Liver (tissue), 3 donors: ENCODE results near the gene PDLIM4.

Source experiments
- FOXA2 ChIP-seq: IDR thresholded peaks from 2 replicates; pipeline ENCODE4 v1.6.1; 2016; ENCODE audit warnings: antibody characterized with exemption
- GABPA ChIP-seq, 2 donors: IDR thresholded peaks in 1 of 2; conservative IDR thresholded peaks in 1 of 2; 2 replicates each; pipeline ENCODE4 v1.6.1; 2016; ENCODE audit warnings: antibody characterized with exemption in 2 of 2, mild to moderate bottlenecking in 1 of 2, moderate library complexity in 1 of 2
- HNF4A ChIP-seq, 2 donors: conservative IDR thresholded peaks; 2 replicates each; pipeline ENCODE4 v1.6.1; 2016; ENCODE audit warnings: antibody characterized with exemption in 2 of 2, mild to moderate bottlenecking in 2 of 2
- JUND ChIP-seq, 2 donors: IDR thresholded peaks; 2 replicates each; pipeline ENCODE4 v1.6.1; 2016; ENCODE audit warnings: antibody characterized with exemption in 2 of 2
- NR2F2 ChIP-seq: IDR thresholded peaks from 2 replicates; pipeline ENCODE4 v1.6.1; 2016; ENCODE audit warnings: antibody characterized with exemption
- RAD21 ChIP-seq, 2 donors: IDR thresholded peaks; 2 replicates each; pipeline ENCODE4 v1.6.1; 2016; ENCODE audit warnings: antibody characterized with exemption in 2 of 2, mild to moderate bottlenecking in 2 of 2
- SP1 ChIP-seq: IDR thresholded peaks from 2 replicates; pipeline ENCODE4 v1.6.1; 2018; ENCODE audit warnings: antibody characterized with exemption, mild to moderate bottlenecking
- TAF1 ChIP-seq: conservative IDR thresholded peaks from 2 replicates; pipeline ENCODE4 v1.6.1; 2016; ENCODE audit warnings: antibody characterized with exemption, mild to moderate bottlenecking
- TF ChIP-seq, protein P1 (sequence below): IDR thresholded peaks from 2 replicates; pipeline ENCODE4 v1.6.1; 2016; ENCODE audit warnings: antibody characterized with exemption
- TF ChIP-seq, protein P2 (sequence below): fragments of 150-350 bp; IDR thresholded peaks from 2 replicates; pipeline ENCODE4 v1.5.1; 2017; ENCODE audit warnings: improper control_type of control experiment, low read depth, low read length; ENCODE audit not compliant: missing input control
- TF ChIP-seq, protein P3 (sequence below): IDR thresholded peaks from 2 replicates; pipeline ENCODE4 v1.6.1; 2016; ENCODE audit warnings: antibody characterized with exemption, mild to moderate bottlenecking
- TF ChIP-seq, protein P4 (sequence below): IDR thresholded peaks from 2 replicates; pipeline ENCODE4 v1.6.1; 2016; ENCODE audit warnings: antibody characterized with exemption
- TF ChIP-seq, protein P5 (sequence below): IDR thresholded peaks from 2 replicates; pipeline ENCODE4 v1.6.1; 2016; ENCODE audit warnings: antibody characterized with exemption
- donor health status: healthy.
- donor health status: healthy.

DNA sequence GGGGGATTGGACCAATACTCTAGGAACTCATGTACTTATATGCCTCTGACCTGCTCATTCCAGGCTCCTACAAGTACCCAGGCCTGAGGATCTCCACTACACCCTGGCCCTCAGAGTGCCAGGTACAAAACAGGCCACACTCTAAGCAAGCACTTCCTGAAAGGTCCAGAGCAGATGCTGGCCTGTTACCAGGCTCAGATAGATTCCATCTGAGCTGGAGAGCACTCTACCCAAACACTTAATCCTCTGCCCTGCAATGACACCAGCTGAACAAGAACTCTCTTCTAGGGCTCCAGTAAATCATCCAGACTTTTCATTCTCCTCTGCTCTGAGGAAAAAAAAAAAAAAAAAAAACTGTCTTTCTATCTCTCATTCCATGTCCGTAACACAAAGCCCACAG lies 32.8 kb upstream of the PDLIM4 start:
- TF ChIP-seq, protein P1, sequence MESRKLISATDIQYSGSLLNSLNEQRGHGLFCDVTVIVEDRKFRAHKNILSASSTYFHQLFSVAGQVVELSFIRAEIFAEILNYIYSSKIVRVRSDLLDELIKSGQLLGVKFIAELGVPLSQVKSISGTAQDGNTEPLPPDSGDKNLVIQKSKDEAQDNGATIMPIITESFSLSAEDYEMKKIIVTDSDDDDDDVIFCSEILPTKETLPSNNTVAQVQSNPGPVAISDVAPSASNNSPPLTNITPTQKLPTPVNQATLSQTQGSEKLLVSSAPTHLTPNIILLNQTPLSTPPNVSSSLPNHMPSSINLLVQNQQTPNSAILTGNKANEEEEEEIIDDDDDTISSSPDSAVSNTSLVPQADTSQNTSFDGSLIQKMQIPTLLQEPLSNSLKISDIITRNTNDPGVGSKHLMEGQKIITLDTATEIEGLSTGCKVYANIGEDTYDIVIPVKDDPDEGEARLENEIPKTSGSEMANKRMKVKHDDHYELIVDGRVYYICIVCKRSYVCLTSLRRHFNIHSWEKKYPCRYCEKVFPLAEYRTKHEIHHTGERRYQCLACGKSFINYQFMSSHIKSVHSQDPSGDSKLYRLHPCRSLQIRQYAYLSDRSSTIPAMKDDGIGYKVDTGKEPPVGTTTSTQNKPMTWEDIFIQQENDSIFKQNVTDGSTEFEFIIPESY: no peak
- TF ChIP-seq, protein P2, sequence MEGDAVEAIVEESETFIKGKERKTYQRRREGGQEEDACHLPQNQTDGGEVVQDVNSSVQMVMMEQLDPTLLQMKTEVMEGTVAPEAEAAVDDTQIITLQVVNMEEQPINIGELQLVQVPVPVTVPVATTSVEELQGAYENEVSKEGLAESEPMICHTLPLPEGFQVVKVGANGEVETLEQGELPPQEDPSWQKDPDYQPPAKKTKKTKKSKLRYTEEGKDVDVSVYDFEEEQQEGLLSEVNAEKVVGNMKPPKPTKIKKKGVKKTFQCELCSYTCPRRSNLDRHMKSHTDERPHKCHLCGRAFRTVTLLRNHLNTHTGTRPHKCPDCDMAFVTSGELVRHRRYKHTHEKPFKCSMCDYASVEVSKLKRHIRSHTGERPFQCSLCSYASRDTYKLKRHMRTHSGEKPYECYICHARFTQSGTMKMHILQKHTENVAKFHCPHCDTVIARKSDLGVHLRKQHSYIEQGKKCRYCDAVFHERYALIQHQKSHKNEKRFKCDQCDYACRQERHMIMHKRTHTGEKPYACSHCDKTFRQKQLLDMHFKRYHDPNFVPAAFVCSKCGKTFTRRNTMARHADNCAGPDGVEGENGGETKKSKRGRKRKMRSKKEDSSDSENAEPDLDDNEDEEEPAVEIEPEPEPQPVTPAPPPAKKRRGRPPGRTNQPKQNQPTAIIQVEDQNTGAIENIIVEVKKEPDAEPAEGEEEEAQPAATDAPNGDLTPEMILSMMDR: no peak
- no peak for TF ChIP-seq FOXA2
- TF ChIP-seq JUND (IDR thresholded peaks at IDR 0.05): no peak
- no peak for TF ChIP-seq RAD21 (IDR thresholded peaks at IDR 0.05)
- TF ChIP-seq SP1: no peak
- no peak for TF ChIP-seq GABPA (IDR thresholded peaks at IDR 0.05 in 1 of 2, conservative IDR thresholded peaks at IDR 0.05 in 1 of 2)
- no peak for TF ChIP-seq TAF1
- TF ChIP-seq, protein P3, sequence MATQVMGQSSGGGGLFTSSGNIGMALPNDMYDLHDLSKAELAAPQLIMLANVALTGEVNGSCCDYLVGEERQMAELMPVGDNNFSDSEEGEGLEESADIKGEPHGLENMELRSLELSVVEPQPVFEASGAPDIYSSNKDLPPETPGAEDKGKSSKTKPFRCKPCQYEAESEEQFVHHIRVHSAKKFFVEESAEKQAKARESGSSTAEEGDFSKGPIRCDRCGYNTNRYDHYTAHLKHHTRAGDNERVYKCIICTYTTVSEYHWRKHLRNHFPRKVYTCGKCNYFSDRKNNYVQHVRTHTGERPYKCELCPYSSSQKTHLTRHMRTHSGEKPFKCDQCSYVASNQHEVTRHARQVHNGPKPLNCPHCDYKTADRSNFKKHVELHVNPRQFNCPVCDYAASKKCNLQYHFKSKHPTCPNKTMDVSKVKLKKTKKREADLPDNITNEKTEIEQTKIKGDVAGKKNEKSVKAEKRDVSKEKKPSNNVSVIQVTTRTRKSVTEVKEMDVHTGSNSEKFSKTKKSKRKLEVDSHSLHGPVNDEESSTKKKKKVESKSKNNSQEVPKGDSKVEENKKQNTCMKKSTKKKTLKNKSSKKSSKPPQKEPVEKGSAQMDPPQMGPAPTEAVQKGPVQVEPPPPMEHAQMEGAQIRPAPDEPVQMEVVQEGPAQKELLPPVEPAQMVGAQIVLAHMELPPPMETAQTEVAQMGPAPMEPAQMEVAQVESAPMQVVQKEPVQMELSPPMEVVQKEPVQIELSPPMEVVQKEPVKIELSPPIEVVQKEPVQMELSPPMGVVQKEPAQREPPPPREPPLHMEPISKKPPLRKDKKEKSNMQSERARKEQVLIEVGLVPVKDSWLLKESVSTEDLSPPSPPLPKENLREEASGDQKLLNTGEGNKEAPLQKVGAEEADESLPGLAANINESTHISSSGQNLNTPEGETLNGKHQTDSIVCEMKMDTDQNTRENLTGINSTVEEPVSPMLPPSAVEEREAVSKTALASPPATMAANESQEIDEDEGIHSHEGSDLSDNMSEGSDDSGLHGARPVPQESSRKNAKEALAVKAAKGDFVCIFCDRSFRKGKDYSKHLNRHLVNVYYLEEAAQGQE: no peak
- TF ChIP-seq, protein P4, sequence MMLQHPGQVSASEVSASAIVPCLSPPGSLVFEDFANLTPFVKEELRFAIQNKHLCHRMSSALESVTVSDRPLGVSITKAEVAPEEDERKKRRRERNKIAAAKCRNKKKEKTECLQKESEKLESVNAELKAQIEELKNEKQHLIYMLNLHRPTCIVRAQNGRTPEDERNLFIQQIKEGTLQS: no peak
- TF ChIP-seq, protein P5, sequence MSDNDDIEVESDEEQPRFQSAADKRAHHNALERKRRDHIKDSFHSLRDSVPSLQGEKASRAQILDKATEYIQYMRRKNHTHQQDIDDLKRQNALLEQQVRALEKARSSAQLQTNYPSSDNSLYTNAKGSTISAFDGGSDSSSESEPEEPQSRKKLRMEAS: no peak
- TF ChIP-seq NR2F2: no peak
- no peak for TF ChIP-seq HNF4A (conservative IDR thresholded peaks at IDR 0.05)
